NCI-H446 treated with DMSO at 0.1 percent for 48 hours (cell line): ENCODE data around the gene HERC2.
"Not testable (repeated sequence)": the region's sequence is repeated elsewhere in the genome, so short reads cannot be mapped to it uniquely, and the experiment has no call there.

Source experiments
- DNase-seq: peaks from one replicate; lab custom pipeline; 2025; lab: John Stamatoyannopoulos, UW

Gene HERC2

GRCh38 chr15:28273873-28274610 lies 47.9 kb downstream of the HERC2 start:
- no peak for DNase-seq

GRCh38 chr15:28273468-28273867 lies 48.5 kb downstream of the HERC2 start:
- DNase-seq: no peak

GRCh38 chr15:28272587-28272986 lies 49.4 kb downstream of the HERC2 start:
- DNase-seq: no peak

GRCh38 chr15:28271697-28272260 lies 50.2 kb downstream of the HERC2 start:
- no peak for DNase-seq

GRCh38 chr15:28269097-28269496 lies 52.9 kb downstream of the HERC2 start:
- no peak for DNase-seq

- no peak for DNase-seq
Observed at GRCh38 chr15:28267727-28268126, 54.3 kb downstream of the HERC2 start.

- DNase-seq: no peak
Observed at GRCh38 chr15:28265334-28266019, 56.5 kb downstream of the HERC2 start.

- no peak for DNase-seq
Observed at GRCh38 chr15:28264166-28264565, 57.8 kb downstream of the HERC2 start.

- no peak for DNase-seq
Observed at GRCh38 chr15:28262438-28262837, 59.5 kb downstream of the HERC2 start.

- DNase-seq: no peak
Observed at GRCh38 chr15:28260722-28261121, 61.3 kb downstream of the HERC2 start.

- no peak for DNase-seq
Observed at GRCh38 chr15:28260317-28260716, 61.7 kb downstream of the HERC2 start.

- no peak for DNase-seq
Observed at GRCh38 chr15:28255965-28256364, 66.0 kb downstream of the HERC2 start.

GRCh38 chr15:28252831-28253230 lies 69.1 kb downstream of the HERC2 start:
- no peak for DNase-seq

GRCh38 chr15:28246605-28247004 lies 75.4 kb downstream of the HERC2 start:
- DNase-seq: no peak

GRCh38 chr15:28243901-28244300 lies 78.1 kb downstream of the HERC2 start:
- DNase-seq: no peak

GRCh38 chr15:28243399-28243798 lies 78.6 kb downstream of the HERC2 start:
- no peak for DNase-seq

- not testable (repeated sequence) for DNase-seq
Observed at GRCh38 chr15:28238296-28238695, 83.7 kb downstream of the HERC2 start.

- DNase-seq: not testable (repeated sequence)
Observed at GRCh38 chr15:28231743-28232142, 90.2 kb downstream of the HERC2 start.

GRCh38 chr15:28231336-28231735 lies 90.6 kb downstream of the HERC2 start:
- DNase-seq: not testable (repeated sequence)

GRCh38 chr15:28228990-28229640 lies 92.9 kb downstream of the HERC2 start:
- DNase-seq: not testable (repeated sequence)

- DNase-seq: no peak
Observed at GRCh38 chr15:28228096-28228495, 93.9 kb downstream of the HERC2 start.

- peak; percentile 1 for DNase-seq
Observed at GRCh38 chr15:28227303-28227702, 94.7 kb downstream of the HERC2 start.

- not testable (repeated sequence) for DNase-seq
Observed at GRCh38 chr15:28222612-28223011, 99.4 kb downstream of the HERC2 start.
